Keratinocyte (primary cell): ENCODE results near the gene DNAJB8. TPM values are rescaled to one million over a fixed set of nuclear protein-coding genes. Genes with fewer than 3 reads are reported as not detected.

Source experiments
- DNase-seq: peaks from one replicate; pipeline ENCODE4 v3.0.0-alpha.2; 2011; ENCODE audit warnings: low read depth, missing footprints, low spot score
- FAIRE-seq: peaks from 2 replicates; lab custom pipeline; 2011; peaks lifted over from hg19 to GRCh38; lab: Jason Lieb, UNC
- H2AFZ ChIP-seq: 2 replicates; pipeline ENCODE4 v1.6.0; 2012; ENCODE audit warnings: low read length, control low read depth, inconsistent platforms; ENCODE audit not compliant: control insufficient read depth
- H3K27ac ChIP-seq: 2 replicates; pipeline ENCODE4 v1.5.1; 2011; ENCODE audit warnings: low read length; ENCODE audit not compliant: control insufficient read depth, insufficient read depth
- H3K27me3 ChIP-seq: 3 replicates; pipeline ENCODE4 v1.6.0; 2011; ENCODE audit warnings: low read length; ENCODE audit not compliant: control insufficient read depth, insufficient read depth; ENCODE audit errors: extremely low read depth
- H3K36me3 ChIP-seq, 2 experiments: 2 replicates in 1 of 2; 3 replicates in 1 of 2; pipeline ENCODE4 v1.5.1; 2011; ENCODE audit warnings: low read length in 2 of 2, mild to moderate bottlenecking in 1 of 2; ENCODE audit not compliant: control insufficient read depth in 2 of 2, insufficient read depth in 2 of 2; ENCODE audit errors: extremely low read depth in 1 of 2
- H3K4me1 ChIP-seq: 3 replicates; pipeline ENCODE4 v1.5.1; 2011; ENCODE audit warnings: low read length; ENCODE audit not compliant: control insufficient read depth, insufficient read depth; ENCODE audit errors: extremely low read depth
- H3K4me2 ChIP-seq: 3 replicates; pipeline ENCODE4 v1.6.0; 2011; ENCODE audit warnings: low read depth, low read length; ENCODE audit not compliant: control insufficient read depth, insufficient read depth; ENCODE audit errors: extremely low read depth
- H3K4me3 ChIP-seq, 3 experiments: fragments of 200-600 bp in 1 of 3; sonication (generic) in 1 of 3; 2 replicates in 2 of 3; 3 replicates in 1 of 3; pipeline ENCODE4 v1.5.1; 2011 to 2016; ENCODE audit warnings: low read length in 3 of 3, mild to moderate bottlenecking in 3 of 3, control low read depth in 2 of 3, inconsistent platforms in 1 of 3, low read depth in 1 of 3, mixed read lengths in 1 of 3, mixed run types in 1 of 3, moderate library complexity in 1 of 3; ENCODE audit not compliant: control insufficient read depth in 2 of 3, insufficient read depth in 2 of 3; ENCODE audit errors: extremely low read depth in 1 of 3
- H3K79me2 ChIP-seq: 2 replicates; pipeline ENCODE4 v1.6.0; 2012; ENCODE audit warnings: low read length; ENCODE audit not compliant: control insufficient read depth, insufficient read depth
- H3K9ac ChIP-seq: 3 replicates; pipeline ENCODE4 v1.6.0; 2011; ENCODE audit warnings: low read length; ENCODE audit not compliant: control insufficient read depth, insufficient read depth; ENCODE audit errors: extremely low read depth
- H3K9me1 ChIP-seq: 3 replicates; pipeline ENCODE4 v1.6.0; 2011; ENCODE audit warnings: low read length; ENCODE audit not compliant: control insufficient read depth, insufficient read depth; ENCODE audit errors: extremely low read depth
- H3K9me3 ChIP-seq: 2 replicates; pipeline ENCODE4 v1.5.1; 2012; ENCODE audit warnings: low read depth, low read length; ENCODE audit not compliant: control insufficient read depth
- H4K20me1 ChIP-seq: 3 replicates; pipeline ENCODE4 v1.6.0; 2011; ENCODE audit warnings: low read length; ENCODE audit not compliant: control insufficient read depth, insufficient read depth; ENCODE audit errors: extremely low read depth
- EZH2 ChIP-seq: IDR thresholded peaks from one replicate; pipeline ENCODE4 v1.6.1; 2012; ENCODE audit warnings: inconsistent platforms, mild to moderate bottlenecking, low read length, moderate library complexity
- dilution Hi-C: fragments of 300-500 bp; cut with MboI; formaldehyde crosslinking; loops from one replicate; pipeline ENCODE4 v1.7.0; 2020; ENCODE audit warnings: low sequenced_read_pairs; ENCODE audit not compliant: extremely low pct_ligation_motif_present
- polyA minus RNA-seq, 3 experiments: library from RNA; depleted of rRNA, polyadenylated mRNA; stranded (reverse); fragments of >200 nt; gene quantifications; 1 replicate in 1 of 3; 2 replicates in 1 of 3; 3 replicates in 1 of 3; pipeline ENCODE4 v1.2.3, GENCODE V29; 2011
- polyA plus RNA-seq, 5 experiments: library from polyadenylated mRNA; depleted of rRNA in 3 of 5; stranded (reverse) in 3 of 5; stranded (forward) in 1 of 5; unstranded in 1 of 5; fragments of >200 nt; gene quantifications; 1 replicate in 1 of 5; 2 replicates in 3 of 5; 3 replicates in 1 of 5; pipeline versions ENCODE4 v1.2.1 to v1.2.3, GENCODE V29; 2011 to 2012; ENCODE audit warnings: missing spikeins in 2 of 5, low read depth in 1 of 5, low replicate concordance in 1 of 5
- TF ChIP-seq, protein P1 (sequence below), 3 experiments: IDR thresholded peaks in 1 of 3; conservative IDR thresholded peaks in 1 of 3; optimal IDR thresholded peaks in 1 of 3; 2 replicates in 2 of 3; 3 replicates in 1 of 3; pipeline versions ENCODE3 to v1.5.1; 2011; ENCODE audit warnings: low read length in 3 of 3, mild to moderate bottlenecking in 3 of 3, moderate library complexity in 2 of 3, control low read depth in 1 of 3, inconsistent platforms in 1 of 3; ENCODE audit not compliant: insufficient read depth in 2 of 3; ENCODE audit errors: extremely low read depth in 1 of 3

The DNAJB8 gene
- polyA plus RNA-seq: not detected in 3 replicates
- not detected for polyA plus RNA-seq (2011; ENCODE audit: low read depth)
- not detected in 2 replicates for polyA plus RNA-seq (2011; cell fraction: cytosol; rRNA removed)
- not detected in 2 replicates for polyA plus RNA-seq (2011; cell fraction: nucleus; rRNA removed)
- not detected in 2 replicates for polyA plus RNA-seq (2012; ENCODE audit: low replicate concordance)
- polyA minus RNA-seq: not detected in 3 replicates
- polyA minus RNA-seq (2011; cell fraction: cytosol; rRNA and poly(A)+ RNA removed): not detected
- not detected in 2 replicates for polyA minus RNA-seq (2011; cell fraction: nucleus; rRNA and poly(A)+ RNA removed)

DNA sequence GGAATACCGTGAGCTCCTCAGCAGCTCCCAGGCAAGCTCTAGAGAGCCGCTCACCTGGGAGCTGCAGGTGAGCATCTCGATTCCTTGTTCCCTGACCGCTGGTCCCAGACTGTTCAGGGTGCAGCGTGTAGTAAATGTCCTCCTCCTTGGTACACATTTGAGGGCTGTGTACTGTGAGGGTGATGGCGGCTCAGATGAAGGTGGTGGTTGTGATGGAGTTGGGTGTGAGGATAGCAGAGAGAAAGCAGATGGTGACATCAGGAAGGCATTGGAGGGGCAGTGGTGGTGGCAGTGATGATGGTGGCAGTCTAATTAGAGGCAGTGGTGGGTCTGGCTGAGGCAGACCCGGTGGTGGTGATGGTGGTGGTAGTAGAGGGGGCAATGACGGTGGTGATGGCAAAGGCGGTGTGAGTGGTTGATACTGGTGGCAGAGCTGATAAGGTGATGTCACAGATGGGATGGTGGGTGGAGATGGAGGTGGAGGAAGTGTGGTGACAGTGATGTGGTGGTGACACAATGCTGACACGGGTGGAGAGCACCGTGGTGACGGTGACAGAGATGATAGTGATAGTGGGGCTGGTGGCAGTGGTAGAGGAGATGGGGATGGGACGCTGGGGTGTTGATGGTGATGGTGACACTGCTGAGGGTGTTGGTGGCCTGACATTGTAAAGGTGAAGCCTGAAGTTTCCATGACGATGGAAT is at the start of gene DNAJB8:
TSS of gene DNAJB8 (minus strand) at position 51 of the 702 bp plus-strand sequence. CDS start 3,645 bp downstream, outside the sequence.
- H4K20me1 ChIP-seq: no peaks in the 10 kb centered on the region
- no peak within 1 kb of the TSS for H3K4me3 ChIP-seq
- H2AFZ ChIP-seq: no peak within 1 kb of the TSS
- no peak within 1 kb of the TSS for H3K9ac ChIP-seq
- no peaks in the 10 kb centered on the region for H3K9me1 ChIP-seq
- H3K36me3 ChIP-seq: no peaks in the 10 kb centered on the region
- H3K9me3 ChIP-seq: no peaks in the 10 kb centered on the region
- H3K27me3 ChIP-seq: peaks cover 28% of the 10 kb centered on the region
- no peak within 1 kb of the TSS for H3K27ac ChIP-seq
- FAIRE-seq (no peak), DNase-seq (no peak)
- no peaks in the 10 kb centered on the region for H3K79me2 ChIP-seq
- no peak within 1 kb of the TSS for H3K4me2 ChIP-seq
- dilution Hi-C loops: no loop called here
- H3K4me1 ChIP-seq: no peaks in the 10 kb centered on the region
- TF ChIP-seq EZH2: no peak
- TF ChIP-seq, protein P1, sequence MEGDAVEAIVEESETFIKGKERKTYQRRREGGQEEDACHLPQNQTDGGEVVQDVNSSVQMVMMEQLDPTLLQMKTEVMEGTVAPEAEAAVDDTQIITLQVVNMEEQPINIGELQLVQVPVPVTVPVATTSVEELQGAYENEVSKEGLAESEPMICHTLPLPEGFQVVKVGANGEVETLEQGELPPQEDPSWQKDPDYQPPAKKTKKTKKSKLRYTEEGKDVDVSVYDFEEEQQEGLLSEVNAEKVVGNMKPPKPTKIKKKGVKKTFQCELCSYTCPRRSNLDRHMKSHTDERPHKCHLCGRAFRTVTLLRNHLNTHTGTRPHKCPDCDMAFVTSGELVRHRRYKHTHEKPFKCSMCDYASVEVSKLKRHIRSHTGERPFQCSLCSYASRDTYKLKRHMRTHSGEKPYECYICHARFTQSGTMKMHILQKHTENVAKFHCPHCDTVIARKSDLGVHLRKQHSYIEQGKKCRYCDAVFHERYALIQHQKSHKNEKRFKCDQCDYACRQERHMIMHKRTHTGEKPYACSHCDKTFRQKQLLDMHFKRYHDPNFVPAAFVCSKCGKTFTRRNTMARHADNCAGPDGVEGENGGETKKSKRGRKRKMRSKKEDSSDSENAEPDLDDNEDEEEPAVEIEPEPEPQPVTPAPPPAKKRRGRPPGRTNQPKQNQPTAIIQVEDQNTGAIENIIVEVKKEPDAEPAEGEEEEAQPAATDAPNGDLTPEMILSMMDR (optimal IDR thresholded peaks at IDR 0.05 in 1 of 3, IDR thresholded peaks at IDR 0.05 in 1 of 3, conservative IDR thresholded peaks at IDR 0.05 in 1 of 3; ENCODE audit: extremely low read depth in 1 of 3, insufficient read depth in 2 of 3, low read length in 3 of 3): no peak

DNA sequence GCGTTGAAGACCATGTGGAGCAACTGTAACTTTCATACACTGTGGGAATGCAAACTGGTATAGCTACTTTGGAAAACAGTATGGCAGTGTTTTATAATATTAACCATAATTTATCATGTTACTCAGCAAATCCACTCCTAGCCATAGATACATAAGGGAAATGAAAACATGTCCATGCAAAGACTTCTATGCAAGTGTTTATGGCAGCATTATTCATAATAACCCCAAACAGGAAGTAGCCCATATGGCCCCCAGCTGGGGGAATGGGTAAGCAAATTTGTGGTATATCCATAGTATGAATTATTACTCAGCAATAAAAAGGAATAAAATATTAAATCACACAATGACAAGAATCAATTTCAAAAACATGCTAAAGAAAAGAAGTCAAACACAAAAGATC is 49.3 kb upstream of the DNAJB8 start:
- TF ChIP-seq EZH2: no peak
- TF ChIP-seq, protein P1 (optimal IDR thresholded peaks at IDR 0.05 in 1 of 3, IDR thresholded peaks at IDR 0.05 in 1 of 3, conservative IDR thresholded peaks at IDR 0.05 in 1 of 3; ENCODE audit: extremely low read depth in 1 of 3, insufficient read depth in 2 of 3, low read length in 3 of 3): no peak
- no peak overlapping the region for H3K27ac ChIP-seq
- FAIRE-seq: no peak
- peaks cover 5% of the 10 kb centered on the region for H3K4me1 ChIP-seq
- no peaks in the 10 kb centered on the region for H3K36me3 ChIP-seq
- H3K27me3 ChIP-seq: peaks cover 10% of the 10 kb centered on the region
- dilution Hi-C loops: no loop called here
- H4K20me1 ChIP-seq: no peaks in the 10 kb centered on the region
- H3K79me2 ChIP-seq: no peaks in the 10 kb centered on the region
- no peak overlapping the region for H3K4me3 ChIP-seq
- DNase-seq: no peak
- H3K9ac ChIP-seq: no peak overlapping the region
- H3K9me1 ChIP-seq: no peaks in the 10 kb centered on the region
- H3K9me3 ChIP-seq: no peaks in the 10 kb centered on the region
- H3K4me2 ChIP-seq: peak overlapping the region; percentile 34
- H2AFZ ChIP-seq: no peak overlapping the region
